GM19023 (cell line): ENCODE data around the gene SLC25A43.
"Not testable (repeated sequence)": the region's sequence is repeated elsewhere in the genome, so short reads cannot be mapped to it uniquely, and the experiment has no call there.

Experiments
- ATAC-seq: cut with Tn5 transposase; IDR thresholded peaks from one replicate; pipeline ENCODE4 v1.9.1; 2021; ENCODE audit warnings: mild to moderate bottlenecking, moderate library complexity; ENCODE audit not compliant: unreplicated experiment

Gene SLC25A43

GRCh38 chrX:119398974-119399771 lies at the start of gene SLC25A43:
SLC25A43 (plus strand) TSS chrX:119399336; CDS start chrX:119399404, 68 bp downstream.
- ATAC-seq, result peak; percentile 93

DNA sequence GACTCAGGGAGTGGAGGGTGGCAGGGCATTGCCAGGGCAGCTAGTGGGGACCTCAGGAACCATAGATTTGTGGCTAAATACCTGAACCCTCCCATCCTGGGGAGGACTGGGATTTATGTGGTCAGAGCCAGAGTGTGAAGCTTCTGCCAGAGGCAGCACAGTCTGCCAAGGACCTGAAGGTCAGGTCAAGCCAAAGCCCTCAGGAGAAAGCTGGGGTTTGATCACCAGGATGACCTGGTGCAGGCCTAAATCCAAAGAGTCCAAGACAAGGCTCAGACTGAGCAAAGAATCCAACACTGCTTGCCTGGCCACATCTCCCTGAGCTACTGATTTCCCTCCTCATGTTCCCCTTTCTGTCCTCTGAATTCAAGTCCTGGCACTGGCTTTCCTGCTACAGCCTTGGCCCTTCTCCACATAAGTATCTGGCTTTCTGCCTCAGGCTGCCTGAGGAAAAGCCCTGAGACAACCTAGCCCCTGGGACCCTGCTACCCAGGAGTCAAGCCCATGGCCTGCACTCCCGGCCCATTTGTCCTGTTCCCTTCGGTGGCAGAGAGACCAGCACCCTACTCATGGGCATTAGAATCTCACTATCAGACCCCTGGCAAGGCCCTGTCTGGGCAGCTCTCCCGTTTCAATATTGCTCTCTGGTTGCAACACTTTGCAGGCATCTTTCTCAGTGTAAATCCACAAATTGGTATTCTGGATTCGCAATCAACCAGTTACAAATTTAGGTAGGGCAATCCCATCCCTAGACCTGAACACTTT lies 39.3 kb upstream of the SLC25A43 start:
- ATAC-seq, result no peak

- not testable (repeated sequence) for ATAC-seq
Measured at GRCh38 chrX:119361451-119361850, 37.7 kb upstream of the SLC25A43 start.

- ATAC-seq, result not testable (repeated sequence)
Measured at GRCh38 chrX:119362074-119362473, 37.1 kb upstream of the SLC25A43 start.

GRCh38 chrX:119363391-119363790 lies 35.7 kb upstream of the SLC25A43 start:
- ATAC-seq, result no peak

GRCh38 chrX:119371861-119372260 lies 27.3 kb upstream of the SLC25A43 start:
- ATAC-seq, result not testable (repeated sequence)

- ATAC-seq, result no peak
Measured at GRCh38 chrX:119374736-119375135, 24.4 kb upstream of the SLC25A43 start.

DNA sequence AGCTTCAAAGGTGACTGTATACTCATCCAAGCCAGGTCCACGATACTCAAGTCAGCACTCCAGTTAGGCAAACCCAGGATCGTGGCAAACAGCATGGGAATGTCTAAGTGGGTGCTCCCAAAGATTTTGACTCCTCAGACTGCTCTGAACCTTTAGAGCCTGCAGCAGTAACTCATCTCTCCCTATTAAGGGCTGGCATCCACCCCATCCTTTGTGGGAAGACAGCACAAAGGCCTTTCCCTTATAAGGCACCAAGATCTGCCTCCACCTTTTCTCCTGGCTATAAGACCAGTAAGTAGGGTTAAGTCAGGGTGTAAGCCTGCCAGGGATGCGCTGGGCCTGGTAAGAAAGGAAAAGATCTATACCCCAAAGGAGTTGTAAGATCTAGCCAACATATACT lies 23.6 kb upstream of the SLC25A43 start:
- no peak for ATAC-seq

DNA sequence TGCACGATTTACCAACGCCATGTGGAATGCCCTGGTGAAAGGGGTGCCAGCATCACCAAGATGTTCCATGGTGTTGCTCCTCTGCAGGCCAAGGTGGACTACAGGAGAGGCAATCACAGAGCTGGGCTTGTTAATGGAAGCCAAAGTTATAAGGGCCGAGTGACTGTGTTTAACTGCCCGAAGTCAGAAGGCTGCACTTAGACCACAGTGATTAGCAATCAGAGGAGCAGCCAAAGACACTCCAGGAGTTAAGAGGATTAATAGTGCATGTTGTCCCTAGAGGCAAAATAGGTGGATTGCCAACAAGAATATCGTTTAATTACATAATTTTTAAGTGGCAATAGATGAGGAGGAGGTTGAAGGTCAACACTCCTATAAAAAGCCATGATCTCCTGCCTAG lies 22.8 kb upstream of the SLC25A43 start:
- no peak for ATAC-seq

- ATAC-seq, result no peak
Measured at GRCh38 chrX:119381349-119381944, 17.7 kb upstream of the SLC25A43 start.

- ATAC-seq, result no peak
Measured at GRCh38 chrX:119382606-119383005, 16.5 kb upstream of the SLC25A43 start.

GRCh38 chrX:119386685-119387084 lies 12.5 kb upstream of the SLC25A43 start:
- not testable (repeated sequence) for ATAC-seq

DNA sequence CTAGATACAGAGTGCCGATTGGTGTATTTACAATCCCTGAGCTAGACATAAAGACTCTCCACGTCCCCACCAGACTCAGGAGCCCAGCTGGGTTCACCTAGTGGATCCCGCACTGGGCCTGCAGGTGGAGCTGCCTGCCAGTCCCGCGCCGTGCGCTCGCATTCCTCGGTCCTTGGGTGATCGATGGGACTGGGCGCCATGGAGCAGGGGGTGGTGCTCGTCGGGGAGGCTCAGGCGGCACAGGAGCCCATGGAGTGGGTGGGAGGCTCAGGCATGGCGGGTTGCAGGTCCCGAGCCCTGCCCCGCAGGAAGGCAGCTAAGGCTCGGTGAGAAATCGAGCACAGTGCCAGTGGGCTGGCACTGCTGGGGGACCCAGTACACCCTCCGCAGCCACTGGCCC lies 11.7 kb upstream of the SLC25A43 start:
- ATAC-seq, result not testable (repeated sequence)

DNA sequence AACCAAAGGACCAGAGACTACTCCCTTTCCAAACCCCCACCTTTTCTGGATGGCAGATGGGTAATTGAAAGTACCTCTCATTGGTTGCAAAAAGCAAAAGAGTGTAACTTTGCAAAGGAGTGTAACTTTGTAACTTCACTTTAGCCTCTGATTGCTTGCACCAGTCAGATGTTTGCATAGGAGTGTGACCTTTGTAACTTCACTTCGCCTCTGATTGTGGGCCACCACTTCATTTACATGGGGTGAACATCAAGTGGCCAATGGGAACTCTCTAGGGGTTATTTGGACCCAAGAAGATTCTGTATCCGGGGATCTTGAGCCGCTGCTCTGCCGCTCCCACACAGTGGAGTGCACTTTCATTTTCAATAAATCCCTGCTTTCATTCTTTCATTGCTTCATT lies 9.9 kb upstream of the SLC25A43 start:
- peak; percentile 53 for ATAC-seq

DNA sequence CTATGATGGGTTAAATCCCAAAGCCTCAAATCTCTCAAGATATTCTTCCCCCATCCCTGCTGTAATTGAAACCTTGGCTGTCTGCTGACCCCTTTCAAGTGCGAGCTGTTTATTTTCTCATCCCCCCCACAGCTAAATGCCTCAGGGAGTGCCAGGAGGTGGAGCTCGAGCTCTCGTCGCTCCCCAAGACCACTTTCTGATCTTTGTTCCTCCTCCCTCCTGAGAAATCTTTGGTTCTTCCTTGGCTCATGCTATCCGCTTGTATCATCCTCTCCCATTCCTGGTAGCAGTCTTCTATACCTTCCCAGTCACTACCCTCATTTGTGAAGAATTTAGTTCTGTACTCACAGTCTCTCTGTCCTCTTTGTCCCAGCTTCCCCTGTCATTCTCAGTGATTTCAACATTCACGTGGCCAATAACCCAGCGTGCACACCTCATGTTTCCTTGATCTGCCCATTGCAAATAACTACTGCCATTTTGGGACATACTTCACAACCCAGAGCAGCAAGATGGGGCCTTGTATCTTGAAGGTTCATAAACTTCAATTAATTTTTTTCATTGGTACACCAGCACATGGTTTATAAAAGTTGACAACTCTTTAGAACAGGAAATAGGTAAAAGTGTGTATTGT lies 9.2 kb upstream of the SLC25A43 start:
- ATAC-seq, result no peak

DNA sequence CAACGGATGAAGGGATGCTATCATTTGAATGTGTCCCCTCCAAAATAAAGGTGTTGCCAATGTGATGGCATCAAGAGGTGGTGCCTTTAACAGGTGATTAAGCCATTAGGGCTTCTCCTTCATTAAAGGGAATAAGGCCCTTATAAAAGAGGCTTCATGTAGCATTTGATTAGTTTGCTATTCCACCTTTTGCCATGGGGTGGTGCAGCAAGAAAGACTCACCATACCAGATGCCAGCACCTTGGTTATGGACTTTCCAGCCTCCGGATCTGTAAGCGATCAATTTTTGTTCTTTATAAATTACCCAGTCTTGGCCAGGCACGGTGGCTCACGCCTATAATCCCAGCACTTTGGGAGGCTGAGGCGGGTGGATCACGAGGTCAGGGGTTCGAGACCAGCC lies 7.9 kb upstream of the SLC25A43 start:
- no peak for ATAC-seq

GRCh38 chrX:119393144-119393543 lies 6.0 kb upstream of the SLC25A43 start:
- no peak for ATAC-seq

DNA sequence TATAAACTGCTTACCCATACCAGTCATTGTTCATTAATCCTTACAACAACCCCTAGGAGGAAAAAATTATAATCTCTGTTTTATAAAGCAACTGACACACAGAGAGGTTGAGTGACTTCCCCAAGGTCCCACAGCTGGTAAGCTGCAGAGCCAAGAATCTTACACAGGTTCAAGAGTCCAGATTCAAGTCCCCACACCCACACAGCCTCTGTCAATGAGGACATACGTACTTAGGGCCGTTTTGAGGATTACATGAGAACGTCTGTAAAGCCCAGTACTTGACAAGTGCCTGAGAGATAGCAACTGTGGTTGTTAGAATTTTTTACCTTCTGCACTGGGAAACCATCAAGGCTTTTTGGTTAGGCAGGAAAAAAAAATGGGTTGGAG lies 556 bp upstream of the SLC25A43 start:
- peak; percentile 29 for ATAC-seq

DNA sequence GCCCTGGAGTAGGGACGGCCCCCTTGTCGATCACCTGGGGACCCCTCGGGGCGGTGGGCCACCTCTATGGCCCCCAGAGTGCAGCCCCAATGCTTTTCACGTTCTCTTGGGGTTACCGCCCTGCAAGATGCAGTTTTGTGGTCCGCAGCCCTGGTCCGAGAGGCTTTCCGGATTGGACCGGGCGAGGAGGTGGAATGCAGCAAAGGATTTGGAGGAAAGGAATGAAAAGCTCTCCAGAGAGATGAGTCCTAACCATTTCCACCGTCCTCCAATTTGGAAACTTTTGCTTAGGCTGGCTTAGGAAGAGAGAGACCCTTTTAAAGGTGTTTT lies 601 bp downstream of the SLC25A43 start:
- no peak for ATAC-seq

- no peak for ATAC-seq
Measured at GRCh38 chrX:119401569-119401968, 2.4 kb downstream of the SLC25A43 start.

- no peak for ATAC-seq
Measured at GRCh38 chrX:119402588-119402987, 3.5 kb downstream of the SLC25A43 start.
